Type B pancreatic cell (in vitro differentiated cells): ENCODE measurements around the gene ILKAP. TPM values are rescaled to one million over a fixed set of nuclear protein-coding genes. Genes with fewer than 3 reads are reported as not detected.
A peak's percentile ranks its signal among the peaks of the same experiment; 100 is the strongest.

Source experiments
- DNase-seq: peaks from one replicate; pipeline ENCODE4 v3.0.0; 2021; ENCODE audit warnings: mixed read lengths; ENCODE audit not compliant: unreplicated experiment; ENCODE audit errors: extremely low spot score
- H3K27ac Mint-ChIP-seq: 2 replicates; pipeline ENCODE4 v1.8.0; 2021; ENCODE audit warnings: mild to moderate bottlenecking, mixed read lengths
- H3K27me3 Mint-ChIP-seq: 2 replicates; pipeline ENCODE4 v1.8.0; 2021; ENCODE audit warnings: mixed read lengths
- H3K36me3 Mint-ChIP-seq: 2 replicates; pipeline ENCODE4 v1.8.0; 2021; ENCODE audit warnings: mixed read lengths
- H3K4me1 Mint-ChIP-seq: one replicate; pipeline ENCODE4 v1.8.0; 2021; ENCODE audit warnings: mixed read lengths; ENCODE audit not compliant: unreplicated experiment
- H3K4me3 Mint-ChIP-seq: 2 replicates; pipeline ENCODE4 v1.8.0; 2021; ENCODE audit warnings: mild to moderate bottlenecking, mixed read lengths
- H3K9me3 Mint-ChIP-seq: 2 replicates; pipeline ENCODE4 v1.8.0; 2021; ENCODE audit warnings: mixed read lengths
- CTCF ChIP-seq: fragments of 200-600 bp; sonication (generic); conservative IDR thresholded peaks from 2 replicates; pipeline ENCODE4 v1.5.0; 2021; ENCODE audit warnings: antibody characterized with exemption, mild to moderate bottlenecking
- total RNA-seq: library from RNA; stranded (reverse); gene quantifications from 2 replicates; pipeline ENCODE4 v1.2.1, GENCODE V29; 2021; ENCODE audit warnings: low replicate concordance

ILKAP gene
- total RNA-seq, 1 donor from 2014 or later, result 50.4 TPM

- Mint-ChIP-seq H3K27ac (no peak overlapping the region), H3K9me3 (no peaks in the 10 kb centered on the region), H3K4me1 (peaks cover 8% of the 10 kb centered on the region), H3K27me3 (peaks cover 38% of the 10 kb centered on the region), H3K4me3 (peak overlapping the region; percentile 67), H3K36me3 (no peaks in the 10 kb centered on the region)
- no peak for DNase-seq
- no peak for TF ChIP-seq CTCF
Observed at GRCh38 chr2:238159071-238159539, 44.4 kb downstream of the ILKAP start.

GRCh38 chr2:238158509-238159070 is 44.9 kb downstream of the ILKAP start, which contains the start of gene ERFE:
Gene ERFE, plus strand, starts transcription at chr2:238158970. Its CDS starts 38 bp downstream, at chr2:238159008.
- peak; percentile 76 for TF ChIP-seq CTCF
- Mint-ChIP-seq H3K4me3 (peak within 1 kb of the TSS; percentile 67), H3K9me3 (no peaks in the 10 kb centered on the region), H3K4me1 (peaks cover 8% of the 10 kb centered on the region), H3K36me3 (no peaks in the 10 kb centered on the region), H3K27me3 (peaks cover 38% of the 10 kb centered on the region), H3K27ac (no peak within 1 kb of the TSS)
- DNase-seq, result no peak

- no peak for DNase-seq
- Mint-ChIP-seq H3K4me1 (peaks cover 8% of the 10 kb centered on the region), H3K4me3 (peak overlapping the region; percentile 51), H3K9me3 (no peaks in the 10 kb centered on the region), H3K27ac (no peak overlapping the region), H3K36me3 (no peaks in the 10 kb centered on the region), H3K27me3 (peaks cover 34% of the 10 kb centered on the region)
- no peak for TF ChIP-seq CTCF
Observed at GRCh38 chr2:238158018-238158508, 45.4 kb downstream of the ILKAP start.

- no peak overlapping the region for H3K27ac Mint-ChIP-seq
- no peak for TF ChIP-seq CTCF
- peaks cover 8% of the 10 kb centered on the region for H3K4me1 Mint-ChIP-seq
- no peaks in the 10 kb centered on the region for H3K36me3 Mint-ChIP-seq
- peaks cover 30% of the 10 kb centered on the region for H3K27me3 Mint-ChIP-seq
- no peak for DNase-seq
- peak overlapping the region; percentile 51 for H3K4me3 Mint-ChIP-seq
- H3K9me3 Mint-ChIP-seq, result no peaks in the 10 kb centered on the region
Observed at GRCh38 chr2:238157506-238158017, 45.9 kb downstream of the ILKAP start.

GRCh38 chr2:238155761-238156694 is 47.5 kb downstream of the ILKAP start:
- Mint-ChIP-seq H3K9me3 (no peaks in the 10 kb centered on the region), H3K27me3 (peaks cover 18% of the 10 kb centered on the region), H3K36me3 (no peaks in the 10 kb centered on the region), H3K4me1 (peaks cover 8% of the 10 kb centered on the region), H3K4me3 (no peak overlapping the region), H3K27ac (no peak overlapping the region)
- no peak for DNase-seq
- TF ChIP-seq CTCF, result no peak
